GM12891 (cell line): Measurements from ENCODE around the gene MRPL30.

Experiments
- PAX5 ChIP-seq: IDR thresholded peaks from 2 replicates; pipeline ENCODE4 v1.6.1; 2011; ENCODE audit warnings: low read length, moderate library complexity, mild to moderate bottlenecking; ENCODE audit not compliant: insufficient read depth, severe bottlenecking
- POLR2A ChIP-seq: IDR thresholded peaks from 2 replicates; pipeline ENCODE4 v1.6.1; 2011; ENCODE audit warnings: low read depth, low read length, control low read depth
- POLR2AphosphoS5 ChIP-seq: IDR thresholded peaks from 2 replicates; pipeline ENCODE4 v1.6.1; 2011; ENCODE audit warnings: low read depth, low read length, control low read depth
- POU2F2 ChIP-seq: IDR thresholded peaks from 2 replicates; pipeline ENCODE4 v1.6.1; 2011; ENCODE audit warnings: low read depth, mild to moderate bottlenecking, control low read depth, low read length, moderate library complexity
- SPI1 ChIP-seq: IDR thresholded peaks from 2 replicates; pipeline ENCODE4 v1.6.1; 2011; ENCODE audit warnings: low read depth, low read length, control low read depth
- TAF1 ChIP-seq: IDR thresholded peaks from 2 replicates; pipeline ENCODE4 v1.6.1; 2011; ENCODE audit warnings: low read depth, low read length, control low read depth

GRCh38 chr2:99181624-99182000 lies 628 bp downstream of the MRPL30 start:
- TF ChIP-seq POLR2A (no peak), TAF1 (no peak), POLR2AphosphoS5 (no peak), SPI1 (no peak), PAX5 (no peak), POU2F2 (no peak)
